ENCODE results near the gene PIGS. TPM values are rescaled to one million over a fixed set of nuclear protein-coding genes. Genes with fewer than 3 reads are reported as not detected.

The PIGS gene
- total and polyA plus RNA-seq, 2 of the 13 experiments (the other 11 are each of a cell fraction or from before 2014, with no cell fraction given): 31.7 to 42.6 TPM

DNA sequence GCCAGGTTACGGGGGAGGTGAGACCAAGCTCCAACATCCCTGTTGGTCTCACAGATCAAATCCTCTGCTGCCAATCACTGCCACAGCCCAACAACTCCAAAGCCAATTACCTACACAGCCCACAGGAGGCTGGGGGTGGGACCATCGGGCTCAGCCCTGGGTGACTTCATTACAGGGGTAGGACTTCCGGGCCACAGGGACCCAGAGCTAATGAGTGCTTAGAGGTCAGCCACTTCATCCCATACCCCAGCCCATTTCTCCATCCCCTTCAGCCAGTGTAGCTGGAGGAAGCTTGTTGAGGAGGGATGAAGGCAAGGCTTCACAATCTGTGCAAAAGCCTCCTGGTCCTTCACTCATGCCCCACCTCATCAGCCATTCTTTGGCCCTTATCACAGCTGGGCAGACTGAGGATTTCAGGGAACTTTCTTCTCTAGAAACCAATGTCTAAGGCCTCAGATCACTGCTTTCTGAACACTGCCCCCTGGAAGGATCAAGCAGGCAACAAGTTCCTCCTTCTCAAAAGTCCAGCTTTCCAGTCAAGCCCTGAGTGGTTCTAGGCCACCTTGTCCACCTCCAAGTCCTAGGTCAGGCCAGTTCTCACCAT is 59.4 kb downstream of the PIGS start:
- intact Hi-C loops (cut with micrococcal nuclease; ENCODE audit: unreplicated experiment): no loop called here
- TF ChIP-seq, protein P1, sequence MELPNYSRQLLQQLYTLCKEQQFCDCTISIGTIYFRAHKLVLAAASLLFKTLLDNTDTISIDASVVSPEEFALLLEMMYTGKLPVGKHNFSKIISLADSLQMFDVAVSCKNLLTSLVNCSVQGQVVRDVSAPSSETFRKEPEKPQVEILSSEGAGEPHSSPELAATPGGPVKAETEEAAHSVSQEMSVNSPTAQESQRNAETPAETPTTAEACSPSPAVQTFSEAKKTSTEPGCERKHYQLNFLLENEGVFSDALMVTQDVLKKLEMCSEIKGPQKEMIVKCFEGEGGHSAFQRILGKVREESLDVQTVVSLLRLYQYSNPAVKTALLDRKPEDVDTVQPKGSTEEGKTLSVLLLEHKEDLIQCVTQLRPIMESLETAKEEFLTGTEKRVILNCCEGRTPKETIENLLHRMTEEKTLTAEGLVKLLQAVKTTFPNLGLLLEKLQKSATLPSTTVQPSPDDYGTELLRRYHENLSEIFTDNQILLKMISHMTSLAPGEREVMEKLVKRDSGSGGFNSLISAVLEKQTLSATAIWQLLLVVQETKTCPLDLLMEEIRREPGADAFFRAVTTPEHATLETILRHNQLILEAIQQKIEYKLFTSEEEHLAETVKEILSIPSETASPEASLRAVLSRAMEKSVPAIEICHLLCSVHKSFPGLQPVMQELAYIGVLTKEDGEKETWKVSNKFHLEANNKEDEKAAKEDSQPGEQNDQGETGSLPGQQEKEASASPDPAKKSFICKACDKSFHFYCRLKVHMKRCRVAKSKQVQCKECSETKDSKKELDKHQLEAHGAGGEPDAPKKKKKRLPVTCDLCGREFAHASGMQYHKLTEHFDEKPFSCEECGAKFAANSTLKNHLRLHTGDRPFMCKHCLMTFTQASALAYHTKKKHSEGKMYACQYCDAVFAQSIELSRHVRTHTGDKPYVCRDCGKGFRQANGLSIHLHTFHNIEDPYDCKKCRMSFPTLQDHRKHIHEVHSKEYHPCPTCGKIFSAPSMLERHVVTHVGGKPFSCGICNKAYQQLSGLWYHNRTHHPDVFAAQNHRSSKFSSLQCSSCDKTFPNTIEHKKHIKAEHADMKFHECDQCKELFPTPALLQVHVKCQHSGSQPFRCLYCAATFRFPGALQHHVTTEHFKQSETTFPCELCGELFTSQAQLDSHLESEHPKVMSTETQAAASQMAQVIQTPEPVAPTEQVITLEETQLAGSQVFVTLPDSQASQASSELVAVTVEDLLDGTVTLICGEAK (IDR thresholded peaks at IDR 0.05): no peak
- TF ChIP-seq, protein P1 (CRISPR knock-in tag; IDR thresholded peaks at IDR 0.05): no peak
- TF ChIP-seq ZC3H4 (CRISPR knock-in tag; IDR thresholded peaks at IDR 0.05; ENCODE audit: borderline replicate concordance): no peak
- no peak for TF ChIP-seq IRF2 (CRISPR knock-in tag; IDR thresholded peaks at IDR 0.05)
- TF ChIP-seq, protein P2, sequence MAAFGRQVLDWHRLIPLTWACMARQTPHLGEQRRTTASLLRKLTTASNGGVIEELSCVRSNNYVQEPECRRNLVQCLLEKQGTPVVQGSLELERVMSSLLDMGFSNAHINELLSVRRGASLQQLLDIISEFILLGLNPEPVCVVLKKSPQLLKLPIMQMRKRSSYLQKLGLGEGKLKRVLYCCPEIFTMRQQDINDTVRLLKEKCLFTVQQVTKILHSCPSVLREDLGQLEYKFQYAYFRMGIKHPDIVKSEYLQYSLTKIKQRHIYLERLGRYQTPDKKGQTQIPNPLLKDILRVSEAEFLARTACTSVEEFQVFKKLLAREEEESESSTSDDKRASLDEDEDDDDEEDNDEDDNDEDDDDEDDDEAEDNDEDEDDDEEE (CRISPR knock-in tag; IDR thresholded peaks at IDR 0.05): no peak
- TF ChIP-seq, protein P3, sequence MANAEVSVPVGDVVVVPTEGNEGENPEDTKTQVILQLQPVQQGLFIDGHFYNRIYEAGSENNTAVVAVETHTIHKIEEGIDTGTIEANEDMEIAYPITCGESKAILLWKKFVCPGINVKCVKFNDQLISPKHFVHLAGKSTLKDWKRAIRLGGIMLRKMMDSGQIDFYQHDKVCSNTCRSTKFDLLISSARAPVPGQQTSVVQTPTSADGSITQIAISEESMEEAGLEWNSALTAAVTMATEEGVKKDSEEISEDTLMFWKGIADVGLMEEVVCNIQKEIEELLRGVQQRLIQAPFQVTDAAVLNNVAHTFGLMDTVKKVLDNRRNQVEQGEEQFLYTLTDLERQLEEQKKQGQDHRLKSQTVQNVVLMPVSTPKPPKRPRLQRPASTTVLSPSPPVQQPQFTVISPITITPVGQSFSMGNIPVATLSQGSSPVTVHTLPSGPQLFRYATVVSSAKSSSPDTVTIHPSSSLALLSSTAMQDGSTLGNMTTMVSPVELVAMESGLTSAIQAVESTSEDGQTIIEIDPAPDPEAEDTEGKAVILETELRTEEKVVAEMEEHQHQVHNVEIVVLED (CRISPR knock-in tag; IDR thresholded peaks at IDR 0.05; ENCODE audit: borderline replicate concordance): no peak
- TF ChIP-seq, protein P4, sequence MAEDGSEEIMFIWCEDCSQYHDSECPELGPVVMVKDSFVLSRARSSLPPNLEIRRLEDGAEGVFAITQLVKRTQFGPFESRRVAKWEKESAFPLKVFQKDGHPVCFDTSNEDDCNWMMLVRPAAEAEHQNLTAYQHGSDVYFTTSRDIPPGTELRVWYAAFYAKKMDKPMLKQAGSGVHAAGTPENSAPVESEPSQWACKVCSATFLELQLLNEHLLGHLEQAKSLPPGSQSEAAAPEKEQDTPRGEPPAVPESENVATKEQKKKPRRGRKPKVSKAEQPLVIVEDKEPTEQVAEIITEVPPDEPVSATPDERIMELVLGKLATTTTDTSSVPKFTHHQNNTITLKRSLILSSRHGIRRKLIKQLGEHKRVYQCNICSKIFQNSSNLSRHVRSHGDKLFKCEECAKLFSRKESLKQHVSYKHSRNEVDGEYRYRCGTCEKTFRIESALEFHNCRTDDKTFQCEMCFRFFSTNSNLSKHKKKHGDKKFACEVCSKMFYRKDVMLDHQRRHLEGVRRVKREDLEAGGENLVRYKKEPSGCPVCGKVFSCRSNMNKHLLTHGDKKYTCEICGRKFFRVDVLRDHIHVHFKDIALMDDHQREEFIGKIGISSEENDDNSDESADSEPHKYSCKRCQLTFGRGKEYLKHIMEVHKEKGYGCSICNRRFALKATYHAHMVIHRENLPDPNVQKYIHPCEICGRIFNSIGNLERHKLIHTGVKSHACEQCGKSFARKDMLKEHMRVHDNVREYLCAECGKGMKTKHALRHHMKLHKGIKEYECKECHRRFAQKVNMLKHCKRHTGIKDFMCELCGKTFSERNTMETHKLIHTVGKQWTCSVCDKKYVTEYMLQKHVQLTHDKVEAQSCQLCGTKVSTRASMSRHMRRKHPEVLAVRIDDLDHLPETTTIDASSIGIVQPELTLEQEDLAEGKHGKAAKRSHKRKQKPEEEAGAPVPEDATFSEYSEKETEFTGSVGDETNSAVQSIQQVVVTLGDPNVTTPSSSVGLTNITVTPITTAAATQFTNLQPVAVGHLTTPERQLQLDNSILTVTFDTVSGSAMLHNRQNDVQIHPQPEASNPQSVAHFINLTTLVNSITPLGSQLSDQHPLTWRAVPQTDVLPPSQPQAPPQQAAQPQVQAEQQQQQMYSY (CRISPR knock-in tag; IDR thresholded peaks at IDR 0.05): no peak
- TF ChIP-seq RARG (CRISPR knock-in tag; IDR thresholded peaks at IDR 0.05; ENCODE audit: low read depth): no peak

More for the DNA sequence above, 59.4 kb downstream of the PIGS start:
- H3K4me1 ChIP-seq (ENCODE audit: insufficient read depth, low read length): no peaks in the 10 kb centered on the region
- FAIRE-seq (no peak), ATAC-seq (0 out of 3 replicates have a peak, but pooled peaks have one; percentile 27), DNase-seq (ENCODE audit: low spot score) (no peak)
- H3K9ac ChIP-seq (ENCODE audit: insufficient read depth, low read depth, low read length): no peak overlapping the region
- H3K27ac ChIP-seq (ENCODE audit: extremely low read length, insufficient read depth, low read length): no peak overlapping the region
- in situ Hi-C loops (cut with HindIII; ENCODE audit: extremely low pct_ligation_motif_present, low pct_unique_long_range_greater_than_20kb): no loop called here
- ChIA-PET CTCF (ENCODE audit: low intra/inter-chr PET ratio, low total read pairs) (no interaction called here), POLR2A (no interaction called here)
- no peak overlapping the region for H3K4me2 ChIP-seq (ENCODE audit: low read depth, low read length)
- H3K36me3 ChIP-seq (replicated peaks in 1 of 2; ENCODE audit: control insufficient read depth in 1 of 2, insufficient read depth in 2 of 2, low read length in 2 of 2): no peaks in the 10 kb centered on the region
- H3K9me3 ChIP-seq (ENCODE audit: low read length): no peaks in the 10 kb centered on the region
- H3K4me3 ChIP-seq (replicated peaks in 1 of 3; ENCODE audit: insufficient read depth in 1 of 3, low read depth in 2 of 3, low read length in 3 of 3): no peak overlapping the region
- H3K79me2 ChIP-seq (ENCODE audit: insufficient read depth, low read length): no peaks in the 10 kb centered on the region
- BruUV-seq (replicated peaks): no TSS peak
- H3K27me3 ChIP-seq (ENCODE audit: control insufficient read depth in 1 of 2, insufficient read depth in 2 of 2, low read length in 2 of 2): peaks cover 11 to 61% of the 10 kb centered on the region in 2 experiments
- H4K20me1 ChIP-seq (ENCODE audit: insufficient read depth, low read length): no peaks in the 10 kb centered on the region
- 11% methylated on average over 3 of the region's 3 CpGs for WGBS (ENCODE audit: low lambda C conversion rate)
- no peak overlapping the region for H2AFZ ChIP-seq (ENCODE audit: low read length)
